ENCODE data around the gene DLGAP1.
"Not testable (repeated sequence)": the region's sequence is repeated elsewhere in the genome, so short reads cannot be mapped to it uniquely, and the experiment has no call there.

Gene DLGAP1

GRCh38 chr18:3706279-3707097 lies 748.6 kb downstream of the DLGAP1 start:
- no peak for DNase-seq (ENCODE audit: low read depth in 1 of 2, low spot score in 1 of 2)

- DNase-seq (ENCODE audit: low read depth in 1 of 2, low spot score in 1 of 2) = no peak
Measured at GRCh38 chr18:3704556-3705344, 750.4 kb downstream of the DLGAP1 start.

- no peak for DNase-seq (ENCODE audit: low read depth in 1 of 2, low spot score in 1 of 2)
Measured at GRCh38 chr18:3703732-3704176, 751.4 kb downstream of the DLGAP1 start.

GRCh38 chr18:3699707-3700567 lies 755.2 kb downstream of the DLGAP1 start:
- DNase-seq (ENCODE audit: low read depth in 1 of 2, low spot score in 1 of 2) = not testable (repeated sequence)

GRCh38 chr18:3694030-3694778 lies 760.9 kb downstream of the DLGAP1 start:
- not testable (repeated sequence) for DNase-seq (ENCODE audit: low read depth in 1 of 2, low spot score in 1 of 2)

- no peak for DNase-seq (ENCODE audit: low read depth in 1 of 2, low spot score in 1 of 2)
Measured at GRCh38 chr18:3693410-3693809, 761.7 kb downstream of the DLGAP1 start.

GRCh38 chr18:3692691-3693090 lies 762.4 kb downstream of the DLGAP1 start:
- no peak for DNase-seq (ENCODE audit: low read depth in 1 of 2, low spot score in 1 of 2)

GRCh38 chr18:3692113-3692621 lies 762.9 kb downstream of the DLGAP1 start:
- DNase-seq (ENCODE audit: low read depth in 1 of 2, low spot score in 1 of 2) = no peak

GRCh38 chr18:3691705-3692104 lies 763.4 kb downstream of the DLGAP1 start:
- no peak for DNase-seq (ENCODE audit: low read depth in 1 of 2, low spot score in 1 of 2)

- DNase-seq (ENCODE audit: low read depth in 1 of 2, low spot score in 1 of 2) = no peak
Measured at GRCh38 chr18:3690764-3691066, 764.4 kb downstream of the DLGAP1 start.

- DNase-seq (ENCODE audit: low read depth in 1 of 2, low spot score in 1 of 2) = no peak
Measured at GRCh38 chr18:3689986-3690763, 764.9 kb downstream of the DLGAP1 start.

- DNase-seq (ENCODE audit: low read depth in 1 of 2, low spot score in 1 of 2) = no peak
Measured at GRCh38 chr18:3689091-3689490, 766.0 kb downstream of the DLGAP1 start.

GRCh38 chr18:3688690-3689089 lies 766.4 kb downstream of the DLGAP1 start:
- no peak for DNase-seq (ENCODE audit: low read depth in 1 of 2, low spot score in 1 of 2)

GRCh38 chr18:3683483-3683882 lies 771.6 kb downstream of the DLGAP1 start:
- no peak for DNase-seq (ENCODE audit: low read depth in 1 of 2, low spot score in 1 of 2)

- DNase-seq (ENCODE audit: low read depth in 1 of 2, low spot score in 1 of 2) = no peak
Measured at GRCh38 chr18:3682061-3682460, 773.0 kb downstream of the DLGAP1 start.

- no peak for DNase-seq (ENCODE audit: low read depth in 1 of 2, low spot score in 1 of 2)
Measured at GRCh38 chr18:3679241-3679640, 775.9 kb downstream of the DLGAP1 start.

GRCh38 chr18:3675994-3676393 lies 779.1 kb downstream of the DLGAP1 start:
- DNase-seq (ENCODE audit: low read depth in 1 of 2, low spot score in 1 of 2) = no peak

GRCh38 chr18:3675446-3675845 lies 779.7 kb downstream of the DLGAP1 start:
- no peak for DNase-seq (ENCODE audit: low read depth in 1 of 2, low spot score in 1 of 2)

GRCh38 chr18:3671176-3671575 lies 783.9 kb downstream of the DLGAP1 start:
- DNase-seq (ENCODE audit: low read depth in 1 of 2, low spot score in 1 of 2) = no peak

GRCh38 chr18:3669376-3669775 lies 785.7 kb downstream of the DLGAP1 start:
- DNase-seq (ENCODE audit: low read depth in 1 of 2, low spot score in 1 of 2) = no peak

All from stimulated activated CD4-positive, alpha-beta T cell treated with anti-CD3 and anti-CD28 coated beads, Interleukin-15, amount 100 ng/mL, for 1 hour (primary cell).